Liver (tissue), 3 donors: ENCODE results near the gene RAB11A.

Source experiments
- HNF4G ChIP-seq: IDR thresholded peaks from 2 replicates; pipeline ENCODE4 v1.6.1; 2016; ENCODE audit warnings: antibody characterized with exemption
- JUND ChIP-seq, 2 donors: IDR thresholded peaks; 2 replicates each; pipeline ENCODE4 v1.6.1; 2016; ENCODE audit warnings: antibody characterized with exemption in 2 of 2
- NR2F2 ChIP-seq: IDR thresholded peaks from 2 replicates; pipeline ENCODE4 v1.6.1; 2016; ENCODE audit warnings: antibody characterized with exemption
- RAD21 ChIP-seq, 2 donors: IDR thresholded peaks; 2 replicates each; pipeline ENCODE4 v1.6.1; 2016; ENCODE audit warnings: antibody characterized with exemption in 2 of 2, mild to moderate bottlenecking in 2 of 2
- SP1 ChIP-seq: IDR thresholded peaks from 2 replicates; pipeline ENCODE4 v1.6.1; 2018; ENCODE audit warnings: antibody characterized with exemption, mild to moderate bottlenecking
- YY1 ChIP-seq: IDR thresholded peaks from 2 replicates; pipeline ENCODE4 v1.6.1; 2016; ENCODE audit warnings: antibody characterized with exemption, mild to moderate bottlenecking
- TF ChIP-seq, protein P1 (sequence below): fragments of 150-350 bp; IDR thresholded peaks from 2 replicates; pipeline ENCODE4 v1.5.1; 2017; ENCODE audit warnings: improper control_type of control experiment, low read depth, low read length; ENCODE audit not compliant: missing input control
- TF ChIP-seq, protein P2 (sequence below): IDR thresholded peaks from 2 replicates; pipeline ENCODE4 v1.6.1; 2016; ENCODE audit warnings: antibody characterized with exemption
- TF ChIP-seq, protein P3 (sequence below): IDR thresholded peaks from 2 replicates; pipeline ENCODE4 v1.6.1; 2016; ENCODE audit warnings: antibody characterized with exemption
- donor health status: healthy.
- donor health status: healthy.

DNA sequence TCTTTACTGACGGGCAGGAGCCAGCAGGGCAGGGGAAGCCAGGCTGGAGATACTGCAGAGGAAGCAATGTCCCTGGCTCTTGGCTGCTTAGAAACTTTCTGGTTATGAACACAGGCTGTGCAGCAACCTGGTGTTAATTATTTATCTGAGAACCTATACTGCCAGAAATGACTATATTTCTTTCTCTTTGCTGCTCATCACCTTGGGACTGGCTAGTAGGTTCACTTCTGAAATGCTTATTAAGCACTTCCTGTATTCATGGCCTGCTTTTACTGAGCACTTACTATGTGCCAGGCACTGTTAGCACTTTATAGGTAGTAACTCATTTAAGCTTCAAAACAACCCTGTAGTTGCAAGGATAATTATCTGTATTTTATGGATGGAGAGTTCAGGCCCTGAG, 57.6 kb downstream of the RAB11A start:
- TF ChIP-seq YY1 (no peak), HNF4G (no peak), JUND (IDR thresholded peaks at IDR 0.05) (no peak), NR2F2 (no peak), SP1 (no peak), RAD21 (IDR thresholded peaks at IDR 0.05) (no peak)
- TF ChIP-seq, protein P1, sequence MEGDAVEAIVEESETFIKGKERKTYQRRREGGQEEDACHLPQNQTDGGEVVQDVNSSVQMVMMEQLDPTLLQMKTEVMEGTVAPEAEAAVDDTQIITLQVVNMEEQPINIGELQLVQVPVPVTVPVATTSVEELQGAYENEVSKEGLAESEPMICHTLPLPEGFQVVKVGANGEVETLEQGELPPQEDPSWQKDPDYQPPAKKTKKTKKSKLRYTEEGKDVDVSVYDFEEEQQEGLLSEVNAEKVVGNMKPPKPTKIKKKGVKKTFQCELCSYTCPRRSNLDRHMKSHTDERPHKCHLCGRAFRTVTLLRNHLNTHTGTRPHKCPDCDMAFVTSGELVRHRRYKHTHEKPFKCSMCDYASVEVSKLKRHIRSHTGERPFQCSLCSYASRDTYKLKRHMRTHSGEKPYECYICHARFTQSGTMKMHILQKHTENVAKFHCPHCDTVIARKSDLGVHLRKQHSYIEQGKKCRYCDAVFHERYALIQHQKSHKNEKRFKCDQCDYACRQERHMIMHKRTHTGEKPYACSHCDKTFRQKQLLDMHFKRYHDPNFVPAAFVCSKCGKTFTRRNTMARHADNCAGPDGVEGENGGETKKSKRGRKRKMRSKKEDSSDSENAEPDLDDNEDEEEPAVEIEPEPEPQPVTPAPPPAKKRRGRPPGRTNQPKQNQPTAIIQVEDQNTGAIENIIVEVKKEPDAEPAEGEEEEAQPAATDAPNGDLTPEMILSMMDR = no peak
- TF ChIP-seq, protein P2, sequence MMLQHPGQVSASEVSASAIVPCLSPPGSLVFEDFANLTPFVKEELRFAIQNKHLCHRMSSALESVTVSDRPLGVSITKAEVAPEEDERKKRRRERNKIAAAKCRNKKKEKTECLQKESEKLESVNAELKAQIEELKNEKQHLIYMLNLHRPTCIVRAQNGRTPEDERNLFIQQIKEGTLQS = no peak
- TF ChIP-seq, protein P3, sequence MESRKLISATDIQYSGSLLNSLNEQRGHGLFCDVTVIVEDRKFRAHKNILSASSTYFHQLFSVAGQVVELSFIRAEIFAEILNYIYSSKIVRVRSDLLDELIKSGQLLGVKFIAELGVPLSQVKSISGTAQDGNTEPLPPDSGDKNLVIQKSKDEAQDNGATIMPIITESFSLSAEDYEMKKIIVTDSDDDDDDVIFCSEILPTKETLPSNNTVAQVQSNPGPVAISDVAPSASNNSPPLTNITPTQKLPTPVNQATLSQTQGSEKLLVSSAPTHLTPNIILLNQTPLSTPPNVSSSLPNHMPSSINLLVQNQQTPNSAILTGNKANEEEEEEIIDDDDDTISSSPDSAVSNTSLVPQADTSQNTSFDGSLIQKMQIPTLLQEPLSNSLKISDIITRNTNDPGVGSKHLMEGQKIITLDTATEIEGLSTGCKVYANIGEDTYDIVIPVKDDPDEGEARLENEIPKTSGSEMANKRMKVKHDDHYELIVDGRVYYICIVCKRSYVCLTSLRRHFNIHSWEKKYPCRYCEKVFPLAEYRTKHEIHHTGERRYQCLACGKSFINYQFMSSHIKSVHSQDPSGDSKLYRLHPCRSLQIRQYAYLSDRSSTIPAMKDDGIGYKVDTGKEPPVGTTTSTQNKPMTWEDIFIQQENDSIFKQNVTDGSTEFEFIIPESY = no peak
